Thymus (tissue), 11 donors: ENCODE data around the gene TEX55. TPM values are rescaled to one million over a fixed set of nuclear protein-coding genes. Genes with fewer than 3 reads are reported as not detected.

ENCODE experiments used
- DNase-seq, 9 donors: peaks; one replicate each; pipeline ENCODE4 v3.0.0-alpha.2; 2013; ENCODE audit warnings: low spot score in 9 of 9, low read depth in 6 of 9, missing footprints in 1 of 9
- H3K27ac ChIP-seq, 2 donors: one replicate each; pipeline ENCODE4 v1.5.1; 2013; ENCODE audit warnings: control low read depth in 1 of 2, low read depth in 1 of 2, low read length in 1 of 2, mild to moderate bottlenecking in 1 of 2, moderate library complexity in 1 of 2
- H3K27me3 ChIP-seq, 2 donors: one replicate each; pipeline ENCODE4 v1.5.1; 2013; ENCODE audit warnings: low read length in 1 of 2; ENCODE audit not compliant: control insufficient read depth in 2 of 2, insufficient read depth in 1 of 2
- H3K36me3 ChIP-seq, 2 donors: one replicate each; pipeline ENCODE4 v1.5.1; 2013; ENCODE audit warnings: low read length in 1 of 2, mild to moderate bottlenecking in 1 of 2, moderate library complexity in 1 of 2; ENCODE audit not compliant: control insufficient read depth in 2 of 2, insufficient read depth in 2 of 2
- H3K4me1 ChIP-seq, 2 donors: one replicate each; pipeline ENCODE4 v1.5.1; 2013; ENCODE audit warnings: low read length in 2 of 2; ENCODE audit not compliant: control insufficient read depth in 2 of 2, insufficient read depth in 2 of 2
- H3K4me3 ChIP-seq, 2 donors: one replicate each; pipeline ENCODE4 v1.5.1; 2013; ENCODE audit warnings: low read length in 2 of 2, control low read depth in 1 of 2, mild to moderate bottlenecking in 1 of 2
- H3K9me3 ChIP-seq, 2 donors: one replicate each; pipeline ENCODE4 v1.5.1; 2013; ENCODE audit warnings: low read length in 1 of 2, mild to moderate bottlenecking in 1 of 2; ENCODE audit not compliant: control insufficient read depth in 2 of 2, insufficient read depth in 1 of 2
- WGBS: extraction: QIAGEN DNeasy Blood & Tissue Kit; methylation state at CpG from one replicate; pipeline ENCODE4 v1.1.7; 2013; 5-methylcytosine and 5-hydroxymethylcytosine counted together
- polyA plus RNA-seq: library from polyadenylated mRNA; stranded (reverse); fragments of 200-250 nt; gene quantifications from one replicate; pipeline ENCODE4 v1.2.3, GENCODE V29; 2013
- total RNA-seq: library from RNA; stranded (reverse); fragments of 120-200 nt; gene quantifications from one replicate; pipeline ENCODE4 v1.2.4, GENCODE V29; 2013
- donor health status: healthy.

Gene TEX55
- total and polyA plus RNA-seq, 2 donors, result not detected

DNA sequence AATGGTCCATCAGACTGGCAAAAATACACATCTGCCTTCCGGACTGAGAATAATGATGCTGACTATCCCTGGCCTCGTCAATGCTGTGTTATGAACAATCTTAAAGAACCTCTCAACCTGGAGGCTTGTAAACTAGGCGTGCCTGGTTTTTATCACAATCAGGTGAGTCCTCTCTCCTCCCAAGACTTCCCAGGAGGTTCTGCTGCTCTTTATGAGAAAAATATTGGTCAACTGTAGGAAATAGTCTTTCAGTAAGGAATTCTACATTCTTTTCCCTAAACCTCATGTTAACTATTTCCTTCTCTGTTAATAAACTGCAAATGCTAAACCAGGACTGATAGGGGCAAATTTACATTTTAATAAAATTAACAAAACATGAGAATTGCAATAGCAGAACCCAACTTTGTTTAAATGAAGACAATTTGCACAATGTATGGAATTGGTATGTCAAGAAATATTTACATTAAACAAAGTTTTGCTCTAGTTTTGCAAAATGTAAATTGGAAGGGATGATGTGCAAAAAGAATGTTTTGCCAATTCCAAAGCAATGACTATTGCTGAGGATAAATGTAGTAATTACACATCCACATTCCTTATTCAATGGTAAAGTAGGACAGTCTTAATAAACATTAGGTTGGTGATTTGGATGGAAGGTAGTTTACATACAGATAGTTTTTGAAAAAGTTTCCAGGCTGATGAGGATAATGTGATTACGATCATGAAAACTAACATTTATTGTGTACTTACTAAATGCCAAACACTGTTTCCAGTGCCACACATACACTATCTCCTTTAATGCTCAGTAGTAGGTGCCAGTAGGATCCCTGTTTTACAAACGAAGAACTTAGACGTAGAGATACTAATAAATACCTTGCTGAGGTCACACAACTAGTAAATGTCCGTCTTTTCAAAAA, 48.5 kb downstream of the TEX55 start:
- Histone ChIP-seq H3K36me3 (no peaks in the 10 kb centered on the region), H3K27ac (no peak overlapping the region), H3K4me1 (no peaks in the 10 kb centered on the region), H3K4me3 (no peak overlapping the region), H3K27me3 (no peaks in the 10 kb centered on the region), H3K9me3 (no peaks in the 10 kb centered on the region)
- WGBS, result 98% methylated on average over 7 of the region's 7 CpGs
- DNase-seq, result no peak

GRCh38 chr3:119195151-119195476, 49.1 kb downstream of the TEX55 start:
- WGBS, result 84% methylated on average over 1 of the region's 1 CpG
- Histone ChIP-seq H3K4me1 (no peaks in the 10 kb centered on the region), H3K4me3 (no peak overlapping the region)

GRCh38 chr3:119195911-119196310, 49.9 kb downstream of the TEX55 start:
- Histone ChIP-seq H3K36me3 (no peaks in the 10 kb centered on the region), H3K27me3 (no peaks in the 10 kb centered on the region), H3K9me3 (no peaks in the 10 kb centered on the region), H3K4me3 (no peak overlapping the region), H3K27ac (no peak overlapping the region), H3K4me1 (no peaks in the 10 kb centered on the region)
- DNase-seq, result no peak
- WGBS, result 90% methylated on average over 1 of the region's 1 CpG

More at GRCh38 chr3:119195151-119195476, 49.1 kb downstream of the TEX55 start:
- H3K27me3 ChIP-seq, result no peaks in the 10 kb centered on the region
- H3K9me3 ChIP-seq, result no peaks in the 10 kb centered on the region
- no peak overlapping the region for H3K27ac ChIP-seq
- DNase-seq, result no peak
- no peaks in the 10 kb centered on the region for H3K36me3 ChIP-seq

Other genes starting within 250 kb of the TEX55 start
- 0.42 TPM for gene IGSF11, start 111.3 kb upstream of the TEX55 start, total RNA-seq
- 0.27 TPM for gene IGSF11, start 111.3 kb upstream of the TEX55 start, polyA plus RNA-seq
- 0.52 TPM for gene UPK1B, start 27.4 kb downstream of the TEX55 start, total RNA-seq
- 8.6 TPM for gene UPK1B, start 27.4 kb downstream of the TEX55 start, polyA plus RNA-seq
- 11.6 TPM for gene B4GALT4, start 94.7 kb downstream of the TEX55 start, total RNA-seq
- gene B4GALT4, start 94.7 kb downstream of the TEX55 start, polyA plus RNA-seq, result 15.2 TPM
- 8.2 TPM for gene ARHGAP31, start 148.2 kb downstream of the TEX55 start, total RNA-seq
- 3.5 TPM for gene ARHGAP31, start 148.2 kb downstream of the TEX55 start, polyA plus RNA-seq